NCI-H2196 (cell line): ENCODE results near the gene PDE4B.

Experiments
- DNase-seq: peaks from one replicate; lab custom pipeline; 2025; ENCODE audit not compliant: unreplicated experiment; lab: John Stamatoyannopoulos, UW

The PDE4B gene

DNA sequence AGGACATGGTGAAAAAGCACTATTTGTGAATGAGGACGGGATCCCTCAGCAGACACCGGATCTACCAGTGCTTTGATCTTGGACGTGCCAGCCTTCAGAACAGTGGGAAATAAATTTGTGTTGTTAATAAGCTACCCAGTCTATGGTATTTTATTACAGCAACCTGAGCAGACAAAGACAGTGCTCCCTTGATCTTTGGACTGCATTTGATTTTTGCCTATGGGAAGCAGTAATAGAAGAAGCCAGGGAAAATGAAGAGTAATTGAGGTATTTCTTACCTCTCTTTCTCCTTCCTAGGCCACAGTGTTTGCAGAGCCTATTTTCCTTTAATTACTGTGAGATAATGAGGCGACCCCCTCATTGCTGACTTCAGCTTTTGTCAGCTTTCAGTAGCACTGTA lies 87.9 kb downstream of the PDE4B start:
- no peak for DNase-seq

GRCh38 chr1:65881067-65881594 lies 88.4 kb downstream of the PDE4B start:
- no peak for DNase-seq

DNA sequence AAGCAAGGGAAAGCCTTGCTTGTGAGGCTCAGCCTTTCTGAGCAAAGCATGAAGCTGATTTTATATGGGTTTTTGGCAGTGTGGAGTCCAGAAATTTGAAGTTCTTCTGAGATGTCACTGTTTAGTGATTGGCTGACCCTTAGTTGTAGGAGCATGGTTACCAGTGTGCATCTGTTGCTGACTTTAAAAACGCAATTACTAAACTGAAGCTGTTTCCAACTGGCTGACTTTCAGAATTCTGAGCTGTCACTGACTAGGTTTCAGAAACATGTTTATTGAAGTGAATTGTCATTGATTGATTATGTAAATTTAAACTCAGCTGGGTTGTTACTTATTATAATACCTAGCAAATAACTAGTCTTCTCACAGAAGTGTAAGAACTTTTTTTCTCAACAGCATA lies 89.4 kb downstream of the PDE4B start:
- DNase-seq, result no peak

GRCh38 chr1:65889441-65889840 lies 96.7 kb downstream of the PDE4B start:
- DNase-seq, result no peak

- DNase-seq, result no peak
These were observed 97.6 kb downstream of the PDE4B start for GRCh38 chr1:65890201-65890843.

GRCh38 chr1:65894738-65895605 lies 102.3 kb downstream of the PDE4B start:
- DNase-seq, result no peak

DNA sequence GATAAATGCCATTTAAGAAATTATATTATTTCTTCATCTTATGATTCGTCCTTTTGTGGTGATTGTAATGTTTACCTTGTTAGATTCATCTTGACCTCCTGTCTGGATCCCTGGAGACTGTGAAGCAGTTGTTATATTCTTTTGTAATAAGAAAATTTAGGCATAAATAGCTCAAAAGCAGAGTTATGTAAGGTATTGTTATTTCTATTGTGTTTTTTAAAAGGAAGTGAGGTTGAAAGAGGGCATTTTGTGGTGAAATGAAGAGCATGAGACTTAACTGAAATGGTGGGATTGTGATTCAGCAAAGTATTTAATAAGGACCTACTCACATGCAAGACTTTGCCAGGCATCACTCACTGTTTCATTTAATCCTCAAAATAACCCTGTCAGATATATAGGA lies 104.0 kb downstream of the PDE4B start:
- no peak for DNase-seq

DNA sequence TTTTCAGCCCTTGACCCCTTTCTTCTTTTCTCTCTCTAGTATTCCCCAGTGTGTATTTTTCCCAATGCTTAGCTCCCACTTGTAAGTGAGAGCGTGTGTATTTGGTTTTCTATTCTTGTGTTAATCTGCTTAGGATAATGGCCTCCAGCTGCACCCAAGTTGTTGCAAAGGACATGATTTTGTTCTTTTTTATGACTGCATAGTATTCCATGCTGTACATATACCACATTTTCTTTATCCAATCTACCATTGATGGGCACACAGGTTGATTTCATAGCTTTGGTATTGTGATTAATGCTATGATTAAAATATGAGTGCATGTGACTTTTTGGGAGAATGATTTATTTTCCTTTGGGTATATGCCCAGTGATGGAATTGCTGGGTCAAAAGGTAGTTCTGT lies 104.8 kb downstream of the PDE4B start:
- DNase-seq, result no peak

- no peak for DNase-seq
These were observed 112.0 kb downstream of the PDE4B start for GRCh38 chr1:65904681-65905083.

GRCh38 chr1:65910432-65910831 lies 117.7 kb downstream of the PDE4B start:
- DNase-seq, result no peak

GRCh38 chr1:65911679-65912078 lies 119.0 kb downstream of the PDE4B start:
- DNase-seq, result no peak

GRCh38 chr1:65918564-65918963 lies 125.9 kb downstream of the PDE4B start:
- DNase-seq, result no peak

DNA sequence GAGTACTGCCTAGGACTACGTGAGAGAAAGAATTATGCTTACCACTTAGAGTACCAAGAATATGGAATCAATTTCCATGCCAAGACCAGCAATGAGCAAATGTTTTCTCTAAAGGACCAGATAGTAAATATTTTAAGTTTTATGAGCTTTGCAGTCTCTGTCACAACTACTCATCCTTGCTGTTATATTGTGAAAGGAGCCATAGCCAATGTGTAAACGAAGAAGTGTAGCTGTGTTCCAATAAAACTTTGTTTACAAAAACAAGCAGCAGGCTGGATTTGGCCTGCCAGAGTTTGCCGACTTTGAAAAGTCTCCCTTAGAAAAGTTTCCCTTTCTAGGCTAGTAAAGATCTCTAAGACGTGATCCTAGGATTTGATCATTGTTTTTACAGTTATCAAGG lies 128.8 kb downstream of the PDE4B start:
- no peak for DNase-seq

GRCh38 chr1:65924471-65924870 lies 131.8 kb downstream of the PDE4B start:
- DNase-seq, result no peak

- no peak for DNase-seq
These were observed 145.8 kb downstream of the PDE4B start for GRCh38 chr1:65938506-65938905.

- no peak for DNase-seq
These were observed 146.5 kb downstream of the PDE4B start for GRCh38 chr1:65939191-65939590.

- DNase-seq, result no peak
These were observed 146.9 kb downstream of the PDE4B start for GRCh38 chr1:65939636-65940035.

- DNase-seq, result no peak
These were observed 147.4 kb downstream of the PDE4B start for GRCh38 chr1:65940126-65940525.

DNA sequence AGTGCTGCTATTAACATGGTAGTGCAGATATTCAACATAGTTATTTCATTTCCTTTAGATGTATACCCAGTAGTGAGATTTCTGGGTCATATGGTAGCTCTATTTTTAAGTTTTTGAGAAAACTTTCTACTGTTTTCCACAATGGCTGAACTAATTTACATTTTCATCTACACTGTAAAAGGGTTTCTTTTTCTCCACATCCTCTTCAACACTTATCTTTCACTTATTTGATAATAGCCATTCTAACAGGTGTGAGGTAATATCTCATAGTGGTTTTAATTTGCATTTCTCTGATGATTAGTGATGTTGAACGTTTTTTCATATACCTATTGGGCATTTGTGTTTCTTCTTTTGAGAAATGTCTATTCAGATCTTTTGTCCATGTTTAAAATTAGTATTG lies 149.8 kb downstream of the PDE4B start:
- DNase-seq, result no peak

- DNase-seq, result no peak
These were observed 153.7 kb downstream of the PDE4B start for GRCh38 chr1:65946376-65946775.

DNA sequence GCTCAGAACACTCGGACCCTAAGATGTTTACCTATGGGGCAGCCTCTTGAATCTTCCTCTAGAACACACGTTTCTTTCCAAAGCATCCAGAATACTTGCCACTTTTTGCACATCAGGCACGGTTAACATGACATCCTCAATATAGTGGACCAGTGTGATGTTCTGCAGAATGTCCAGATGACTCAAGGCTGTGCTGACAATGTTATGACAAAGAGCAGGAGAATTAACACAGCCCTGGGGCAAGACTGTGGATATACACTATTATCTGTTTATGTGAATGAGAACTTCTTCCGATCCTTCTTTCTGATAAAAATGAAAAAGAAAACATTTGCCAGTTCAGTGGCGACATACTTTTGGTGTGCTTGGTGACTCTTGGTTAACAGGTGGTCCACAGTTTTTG lies 154.3 kb downstream of the PDE4B start:
- no peak for DNase-seq

DNA sequence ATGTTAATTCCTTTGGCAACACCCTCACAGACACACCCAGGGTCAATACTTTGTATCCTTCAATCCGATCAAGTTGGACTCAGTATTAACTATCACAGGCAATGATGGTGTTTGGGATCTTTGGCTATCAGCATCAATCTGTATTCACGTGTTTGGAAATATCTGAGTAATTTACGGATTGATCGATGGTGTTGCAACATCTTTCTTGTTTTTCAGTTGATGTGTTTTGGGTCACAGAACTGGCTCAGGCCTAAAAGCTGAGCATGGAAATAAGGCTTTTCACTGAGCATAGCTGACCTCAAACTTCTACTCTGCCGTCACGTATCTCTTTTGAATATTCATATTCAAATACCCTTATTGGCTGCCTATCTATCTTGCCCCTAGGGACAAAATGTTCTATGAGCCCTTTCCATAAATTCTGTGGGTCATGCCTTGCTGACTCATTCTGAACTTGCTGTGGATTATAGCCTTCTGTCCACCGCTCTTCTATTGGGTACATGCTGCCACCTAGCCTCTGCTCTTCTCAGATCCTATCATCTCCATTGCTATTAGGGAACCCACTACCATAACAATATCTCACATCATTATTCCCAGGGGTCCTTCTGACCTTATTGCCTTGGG lies 156.0 kb downstream of the PDE4B start:
- no peak for DNase-seq
